Suprapubic skin (tissue), 4 donors: ENCODE results near the gene KHDRBS1. TPM values are rescaled to one million over a fixed set of nuclear protein-coding genes. Genes with fewer than 3 reads are reported as not detected.
"Not testable (repeated sequence)": the region's sequence is repeated elsewhere in the genome, so short reads cannot be mapped to it uniquely, and the experiment has no call there.

Source experiments
- DNase-seq, 2 donors: peaks; one replicate each; pipeline ENCODE4 v3.0.0-alpha.2; 2019; ENCODE audit warnings: low spot score in 2 of 2
- H3K27ac ChIP-seq: fragments of 200-600 bp; sonication (generic); one replicate; pipeline ENCODE4 v1.5.1; 2019
- H3K27me3 ChIP-seq: fragments of 200-600 bp; sonication (generic); one replicate; pipeline ENCODE4 v1.5.1; 2019
- H3K36me3 ChIP-seq: fragments of 200-600 bp; sonication (generic); one replicate; pipeline ENCODE4 v1.5.1; 2019
- H3K4me1 ChIP-seq: fragments of 200-600 bp; sonication (generic); one replicate; pipeline ENCODE4 v1.5.1; 2019
- H3K4me3 ChIP-seq: fragments of 200-600 bp; sonication (generic); one replicate; pipeline ENCODE4 v1.5.1; 2019; ENCODE audit warnings: mild to moderate bottlenecking
- H3K9me3 ChIP-seq: fragments of 200-600 bp; sonication (generic); one replicate; pipeline ENCODE4 v1.5.1; 2019
- CTCF ChIP-seq, 2 donors: fragments of 200-600 bp in 1 of 2; fragments of 450-650 bp in 1 of 2; sonication (generic) in 1 of 2; IDR thresholded peaks; one replicate each; pipeline ENCODE4 v1.5.1; 2016 to 2019; ENCODE audit warnings: antibody characterized with exemption in 2 of 2, mild to moderate bottlenecking in 1 of 2, moderate library complexity in 1 of 2
- EP300 ChIP-seq: sonication (generic); formaldehyde crosslinking; IDR thresholded peaks from one replicate; pipeline ENCODE4 v1.6.1; 2017; ENCODE audit warnings: antibody characterized with exemption
- POLR2A ChIP-seq, 2 donors: fragments of 450-650 bp; IDR thresholded peaks; one replicate each; pipeline ENCODE4 v1.6.1; 2017; ENCODE audit warnings: antibody characterized with exemption in 2 of 2, mild to moderate bottlenecking in 2 of 2, moderate library complexity in 2 of 2
- POLR2AphosphoS5 ChIP-seq, 3 donors: sonication (generic); formaldehyde crosslinking; IDR thresholded peaks; one replicate each; pipeline ENCODE4 v1.6.1; 2017; ENCODE audit warnings: antibody characterized with exemption in 3 of 3
- WGBS: methylation state at CpG from one replicate; pipeline ENCODE4 v1.1.5; 2018; 5-methylcytosine and 5-hydroxymethylcytosine counted together
- total RNA-seq, 4 donors: library from RNA; depleted of rRNA; stranded (reverse); fragments of >200 nt; gene quantifications; one replicate each; pipeline ENCODE4 v1.1.0, GENCODE V29; 2016

Gene KHDRBS1
- total RNA-seq, 4 donors from 2014 or later, result 57.2 to 85.2 (median 64.3) TPM

DNA sequence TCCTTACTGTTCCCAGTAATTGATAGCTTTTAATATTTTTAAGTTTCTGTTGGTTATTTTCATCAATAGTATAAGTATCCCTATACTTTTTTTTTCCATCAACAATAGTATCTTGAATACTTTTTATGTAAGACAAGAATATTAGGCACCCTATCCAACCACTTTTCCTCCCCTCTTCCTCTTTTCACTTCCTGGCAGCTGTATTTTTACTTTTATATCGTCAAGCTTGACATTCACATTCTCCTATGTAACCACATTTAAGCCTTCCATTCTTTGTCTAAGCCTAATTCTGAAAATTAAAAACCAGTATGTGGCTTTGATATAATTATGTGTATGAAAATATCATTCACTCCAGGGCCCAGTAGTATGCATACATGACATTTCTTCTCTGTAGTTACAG, 68.4 kb downstream of the KHDRBS1 start:
- DNase-seq, result no peak
- Histone ChIP-seq H3K36me3 (peaks cover 60% of the 10 kb centered on the region), H3K4me3 (no peak overlapping the region), H3K27me3 (no peaks in the 10 kb centered on the region), H3K27ac (no peak overlapping the region), H3K4me1 (no peaks in the 10 kb centered on the region), H3K9me3 (no peaks in the 10 kb centered on the region)
- 84% methylated on average over 1 of the region's 1 CpG for WGBS
- no peak for TF ChIP-seq CTCF (IDR thresholded peaks at IDR 0.05)

DNA sequence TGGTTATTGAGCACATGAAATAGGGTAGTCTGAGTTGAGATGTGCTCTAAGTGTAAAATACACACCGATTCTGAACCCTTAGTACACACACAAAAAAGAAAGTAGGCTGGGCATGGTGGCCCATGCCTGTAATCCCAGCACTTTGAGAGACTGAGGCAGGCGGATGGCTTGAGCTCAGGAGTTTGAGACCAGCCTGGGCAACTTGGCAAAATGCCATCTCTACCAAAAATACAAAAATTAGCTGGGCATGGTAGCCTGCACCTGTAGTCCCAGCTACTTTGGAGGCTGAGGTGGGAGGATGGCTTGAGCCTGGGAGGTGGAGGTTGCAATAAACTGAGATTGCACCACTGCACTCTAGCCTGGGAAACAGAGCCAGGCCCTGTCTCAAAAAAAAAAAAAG, 72.7 kb downstream of the KHDRBS1 start:
- not testable (repeated sequence) for H3K4me1 ChIP-seq, H3K9me3 ChIP-seq, H3K4me3 ChIP-seq, DNase-seq, H3K27me3 ChIP-seq, H3K27ac ChIP-seq
- WGBS, result 100% methylated on average over 2 of the region's 2 CpGs
- H3K36me3 ChIP-seq, result peaks cover 40% of the 10 kb centered on the region

GRCh38 chr1:32091176-32091575, 77.5 kb downstream of the KHDRBS1 start:
- no peaks in the 10 kb centered on the region for H3K27me3 ChIP-seq
- H3K36me3 ChIP-seq, result peaks cover 62% of the 10 kb centered on the region
- WGBS, result 95% methylated on average over 8 of the region's 8 CpGs
- H3K9me3 ChIP-seq, result no peaks in the 10 kb centered on the region
- no peak for DNase-seq
- no peak overlapping the region for H3K27ac ChIP-seq
- no peaks in the 10 kb centered on the region for H3K4me1 ChIP-seq
- no peak overlapping the region for H3K4me3 ChIP-seq
- TF ChIP-seq EP300 (no peak), POLR2AphosphoS5 (IDR thresholded peaks at IDR 0.05) (no peak), CTCF (IDR thresholded peaks at IDR 0.05) (no peak), POLR2A (IDR thresholded peaks at IDR 0.05) (no peak)

DNA sequence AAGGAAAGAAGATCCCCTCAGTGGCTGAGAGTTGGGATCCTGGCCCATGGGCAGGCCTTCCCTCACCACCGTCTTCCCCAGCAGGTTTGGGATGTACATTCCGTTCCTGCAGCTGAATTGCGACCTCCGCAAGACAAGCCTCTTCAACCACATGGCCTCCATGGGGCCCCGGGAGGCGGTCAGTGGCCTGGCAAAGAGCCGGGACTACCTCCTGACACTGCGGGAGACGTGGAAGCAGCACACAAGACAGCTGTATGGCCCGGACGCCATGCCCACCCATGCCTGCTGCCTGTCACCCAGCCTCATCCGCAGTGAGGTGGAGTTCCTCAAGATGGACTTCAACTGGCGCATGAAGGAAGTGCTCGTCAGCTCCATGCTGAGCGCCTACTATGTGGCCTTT, 77.9 kb downstream of the KHDRBS1 start:
- H3K4me3 ChIP-seq, result no peak overlapping the region
- 95% methylated on average over 3 of the region's 15 CpGs for WGBS
- DNase-seq, result no peak
- H3K36me3 ChIP-seq, result peaks cover 62% of the 10 kb centered on the region
- no peaks in the 10 kb centered on the region for H3K27me3 ChIP-seq
- H3K4me1 ChIP-seq, result no peaks in the 10 kb centered on the region
- TF ChIP-seq EP300, result no peak
- no peak for TF ChIP-seq CTCF (IDR thresholded peaks at IDR 0.05)
- no peak for TF ChIP-seq POLR2AphosphoS5 (IDR thresholded peaks at IDR 0.05)
- no peak for TF ChIP-seq POLR2A (IDR thresholded peaks at IDR 0.05)
- no peak overlapping the region for H3K27ac ChIP-seq
- no peaks in the 10 kb centered on the region for H3K9me3 ChIP-seq

Other genes with a start within 250 kb of the KHDRBS1 start
- gene ADGRB2, start 249.5 kb upstream of the KHDRBS1 start, total RNA-seq, result 1 to 10 TPM; 1.4 to 6.0 (median 2.5) TPM
- 1 to 10 TPM in 1 of 4 donors, not detected in 3; 3.2 TPM for gene SPOCD1, start 197.8 kb upstream of the KHDRBS1 start, total RNA-seq
- 100 to 1,000 TPM in 3 of 4 donors, 10 to 100 TPM in 1; 97.2 to 147 (median 121) TPM for gene PTP4A2, start 75.5 kb upstream of the KHDRBS1 start, total RNA-seq
- gene TMEM39B, start 59.1 kb downstream of the KHDRBS1 start, total RNA-seq, result 1 to 10 TPM; 6.0 to 7.9 (median 6.9) TPM
- gene KPNA6, start 94.2 kb downstream of the KHDRBS1 start, total RNA-seq, result 10 to 100 TPM; 42.4 to 52.3 (median 46.5) TPM
- gene TXLNA, start 165.8 kb downstream of the KHDRBS1 start, total RNA-seq, result 10 to 100 TPM; 50.0 to 72.0 (median 56.3) TPM
- gene CCDC28B, start 186.7 kb downstream of the KHDRBS1 start, total RNA-seq, result 1 to 10 TPM in 3 of 4 donors, under 1 TPM in 1; 0.72 to 3.5 (median 2.0) TPM
- 1 to 10 TPM; 1.7 to 4.4 (median 3.7) TPM for gene IQCC, start 191.8 kb downstream of the KHDRBS1 start, total RNA-seq
- not detected for gene DCDC2B, start 195.2 kb downstream of the KHDRBS1 start, total RNA-seq
- 10 to 100 TPM in 2 of 4 donors, 1 to 10 TPM in 2; 7.7 to 18.7 (median 12.6) TPM for gene TMEM234, start 208.5 kb downstream of the KHDRBS1 start, total RNA-seq
- gene EIF3I, start 208.5 kb downstream of the KHDRBS1 start, total RNA-seq, result 100 to 1,000 TPM in 3 of 4 donors, 10 to 100 TPM in 1; 98.8 to 211 (median 178) TPM
- gene FAM167B, start 233.4 kb downstream of the KHDRBS1 start, total RNA-seq, result 1 to 10 TPM in 2 of 4 donors, not detected in 2; 1.5 TPM
- 1 to 10 TPM in 2 of 4 donors, under 1 TPM in 2; 0.26 to 3.9 (median 1.4) TPM for gene LCK, start 237.4 kb downstream of the KHDRBS1 start, total RNA-seq